Chondrocyte (in vitro differentiated cells): ENCODE data around the gene TREML4. TPM values are rescaled to one million over a fixed set of nuclear protein-coding genes. Genes with fewer than 3 reads are reported as not detected.

ENCODE experiments used
- DNase-seq: peaks from one replicate; pipeline ENCODE4 v3.0.0; 2021; ENCODE audit warnings: mixed read lengths, low spot score
- H3K27ac Mint-ChIP-seq: one replicate; pipeline ENCODE4 v1.8.0; 2021; ENCODE audit warnings: mild to moderate bottlenecking, moderate library complexity, mixed read lengths; ENCODE audit not compliant: unreplicated experiment
- H3K27me3 Mint-ChIP-seq: 2 replicates; pipeline ENCODE4 v1.8.0; 2021; ENCODE audit warnings: low read depth, mixed read lengths
- H3K36me3 Mint-ChIP-seq: 2 replicates; pipeline ENCODE4 v1.8.0; 2021; ENCODE audit warnings: low read depth, mixed read lengths
- H3K4me1 Mint-ChIP-seq: 2 replicates; pipeline ENCODE4 v1.8.0; 2021; ENCODE audit warnings: low read depth, mild to moderate bottlenecking, mixed read lengths
- H3K4me3 Mint-ChIP-seq: one replicate; pipeline ENCODE4 v1.8.0; 2021; ENCODE audit warnings: mild to moderate bottlenecking, moderate library complexity, mixed read lengths; ENCODE audit not compliant: unreplicated experiment
- H3K9me3 Mint-ChIP-seq: 2 replicates; pipeline ENCODE4 v1.8.0; 2021; ENCODE audit warnings: low read depth, mixed read lengths
- total RNA-seq: library from RNA; stranded (reverse); gene quantifications from 3 replicates; pipeline ENCODE4 v1.2.1, GENCODE V29; 2021
- TF ChIP-seq, protein P1 (sequence below): fragments of 200-600 bp; sonication (generic); IDR thresholded peaks from 2 replicates; pipeline ENCODE4 v1.5.0; 2021; ENCODE audit warnings: antibody characterized with exemption, mild to moderate bottlenecking, moderate library complexity

TREML4 gene
- total RNA-seq, 1 donor from 2014 or later = not detected

DNA sequence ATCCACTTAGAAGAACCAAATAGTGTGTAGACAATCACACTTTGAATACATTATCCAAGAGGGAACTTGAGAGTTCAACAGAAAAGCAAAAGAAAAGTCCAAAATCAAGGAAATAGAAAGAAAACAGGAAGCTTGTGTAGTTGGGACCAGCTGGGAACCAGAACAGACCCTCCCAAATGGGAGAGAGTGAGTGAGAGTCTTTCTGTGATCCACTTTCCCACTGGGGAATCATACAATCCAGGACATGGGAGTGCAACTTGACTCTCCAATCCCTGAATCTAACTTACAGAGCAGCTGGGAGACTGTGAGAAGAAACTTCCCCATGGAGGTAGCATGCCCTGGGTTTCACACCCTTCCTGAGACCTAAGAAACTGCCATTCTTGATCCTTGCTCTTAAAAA, 27.0 kb downstream of the TREML4 start:
- no peaks in the 10 kb centered on the region for H3K9me3 Mint-ChIP-seq

DNA sequence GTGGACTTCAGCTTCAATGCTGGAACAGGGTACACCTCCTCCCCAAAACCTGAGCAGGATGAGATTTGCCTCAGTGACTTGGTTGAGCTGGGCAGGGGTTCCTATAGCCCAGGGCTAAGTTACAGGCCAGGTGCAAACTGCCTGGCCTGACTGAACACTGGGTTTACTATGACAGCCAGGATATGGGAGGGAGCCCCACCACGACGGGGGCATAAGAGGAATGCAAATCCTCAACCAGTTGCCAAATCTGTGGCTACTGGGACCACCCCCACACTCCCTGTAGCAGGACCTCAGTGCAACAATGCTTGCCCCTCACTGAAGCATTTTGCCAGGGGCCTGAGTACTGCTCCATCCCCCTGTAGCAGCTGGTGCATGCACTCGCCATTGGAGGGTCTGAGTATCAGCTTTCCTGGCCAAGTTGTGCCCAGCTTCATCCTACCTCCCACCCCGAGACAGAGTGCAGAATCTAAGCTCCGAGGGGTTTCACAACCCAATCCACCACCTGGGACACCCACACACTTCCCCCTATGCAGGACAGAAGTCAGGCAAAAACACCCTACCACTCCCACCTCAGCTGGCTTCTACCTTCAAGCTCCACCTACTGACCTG, 27.6 kb downstream of the TREML4 start:
- H3K36me3 Mint-ChIP-seq = no peaks in the 10 kb centered on the region
- H3K4me1 Mint-ChIP-seq = peaks cover 32% of the 10 kb centered on the region
- H3K27ac Mint-ChIP-seq = no peak overlapping the region
- peaks cover 11% of the 10 kb centered on the region for H3K27me3 Mint-ChIP-seq
- TF ChIP-seq, protein P1, sequence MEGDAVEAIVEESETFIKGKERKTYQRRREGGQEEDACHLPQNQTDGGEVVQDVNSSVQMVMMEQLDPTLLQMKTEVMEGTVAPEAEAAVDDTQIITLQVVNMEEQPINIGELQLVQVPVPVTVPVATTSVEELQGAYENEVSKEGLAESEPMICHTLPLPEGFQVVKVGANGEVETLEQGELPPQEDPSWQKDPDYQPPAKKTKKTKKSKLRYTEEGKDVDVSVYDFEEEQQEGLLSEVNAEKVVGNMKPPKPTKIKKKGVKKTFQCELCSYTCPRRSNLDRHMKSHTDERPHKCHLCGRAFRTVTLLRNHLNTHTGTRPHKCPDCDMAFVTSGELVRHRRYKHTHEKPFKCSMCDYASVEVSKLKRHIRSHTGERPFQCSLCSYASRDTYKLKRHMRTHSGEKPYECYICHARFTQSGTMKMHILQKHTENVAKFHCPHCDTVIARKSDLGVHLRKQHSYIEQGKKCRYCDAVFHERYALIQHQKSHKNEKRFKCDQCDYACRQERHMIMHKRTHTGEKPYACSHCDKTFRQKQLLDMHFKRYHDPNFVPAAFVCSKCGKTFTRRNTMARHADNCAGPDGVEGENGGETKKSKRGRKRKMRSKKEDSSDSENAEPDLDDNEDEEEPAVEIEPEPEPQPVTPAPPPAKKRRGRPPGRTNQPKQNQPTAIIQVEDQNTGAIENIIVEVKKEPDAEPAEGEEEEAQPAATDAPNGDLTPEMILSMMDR = no peak
- DNase-seq = no peak
- no peak overlapping the region for H3K4me3 Mint-ChIP-seq
- H3K9me3 Mint-ChIP-seq = no peaks in the 10 kb centered on the region

More for the DNA sequence above, 27.0 kb downstream of the TREML4 start:
- no peak overlapping the region for H3K4me3 Mint-ChIP-seq
- H3K36me3 Mint-ChIP-seq = no peaks in the 10 kb centered on the region
- peaks cover 11% of the 10 kb centered on the region for H3K27me3 Mint-ChIP-seq
- peaks cover 32% of the 10 kb centered on the region for H3K4me1 Mint-ChIP-seq
- TF ChIP-seq, protein P1 = no peak
- H3K27ac Mint-ChIP-seq = no peak overlapping the region
- no peak for DNase-seq

DNA sequence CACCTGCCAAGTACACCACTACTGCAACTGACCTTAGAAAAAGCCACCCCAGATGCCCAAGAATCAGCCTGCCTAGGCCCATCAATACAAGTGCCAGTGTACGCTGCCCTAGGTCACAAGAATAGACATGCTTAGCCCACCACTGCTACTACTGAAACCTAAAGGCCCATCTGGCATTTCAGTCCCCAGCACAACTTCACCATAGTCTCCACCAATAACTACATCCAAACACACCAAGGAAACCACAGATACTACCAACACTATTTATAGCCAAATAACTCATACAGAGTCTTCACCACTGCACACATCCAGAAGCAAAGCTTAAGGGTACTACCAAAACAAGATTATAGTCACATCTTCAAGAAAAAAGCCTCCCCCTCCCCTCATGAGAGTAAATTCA, 28.2 kb downstream of the TREML4 start:
- Mint-ChIP-seq H3K9me3 (no peaks in the 10 kb centered on the region), H3K4me3 (no peak overlapping the region), H3K36me3 (no peaks in the 10 kb centered on the region), H3K4me1 (peaks cover 32% of the 10 kb centered on the region), H3K27me3 (peaks cover 11% of the 10 kb centered on the region), H3K27ac (peak overlapping the region; percentile 70)
- DNase-seq = no peak
- TF ChIP-seq, protein P1 = no peak

- TF ChIP-seq, protein P1 = no peak
- Mint-ChIP-seq H3K27me3 (peaks cover 3% of the 10 kb centered on the region), H3K4me1 (peaks cover 32% of the 10 kb centered on the region), H3K9me3 (peaks cover 10% of the 10 kb centered on the region), H3K36me3 (no peaks in the 10 kb centered on the region), H3K27ac (peak overlapping the region; percentile 70), H3K4me3 (no peak overlapping the region)
- DNase-seq = no peak
Observed at GRCh38 chr6:41257369-41258195, 29.4 kb downstream of the TREML4 start.

DNA sequence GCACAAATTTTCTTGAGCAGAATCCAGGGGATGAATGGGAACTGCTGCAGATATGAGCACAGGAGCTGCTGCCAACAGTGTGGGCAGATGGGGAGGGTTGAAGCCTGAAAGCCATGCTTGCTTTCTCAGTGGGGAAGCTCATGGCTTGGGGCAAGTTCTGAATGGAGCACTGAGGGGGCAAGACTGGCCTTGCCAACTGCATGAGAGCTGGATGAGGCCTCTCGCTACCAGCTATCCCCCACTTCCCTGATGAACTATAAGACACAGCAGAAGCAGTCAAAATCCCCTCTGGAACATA, 30.0 kb downstream of the TREML4 start:
- Mint-ChIP-seq H3K36me3 (peaks cover 2% of the 10 kb centered on the region), H3K4me1 (peaks cover 32% of the 10 kb centered on the region)

More for the DNA sequence above, 30.0 kb downstream of the TREML4 start:
- Mint-ChIP-seq H3K9me3 (peaks cover 12% of the 10 kb centered on the region), H3K4me3 (no peak overlapping the region), H3K27ac (no peak overlapping the region), H3K27me3 (no peaks in the 10 kb centered on the region)
- DNase-seq = no peak
- TF ChIP-seq, protein P1 = no peak
